HUES48 (cell line): ENCODE measurements around the gene CTNNA2.

Experiments
- H3K27ac ChIP-seq: one replicate; pipeline ENCODE4 v1.7.0; 2013; ENCODE audit warnings: low read depth, low read length, inconsistent platforms
- H3K27me3 ChIP-seq: 2 replicates; pipeline ENCODE4 v1.6.1; 2013; ENCODE audit warnings: mild to moderate bottlenecking, low read length; ENCODE audit not compliant: control insufficient read depth, insufficient read depth
- H3K36me3 ChIP-seq: 2 replicates; pipeline ENCODE4 v1.6.1; 2013; ENCODE audit warnings: low read length; ENCODE audit not compliant: control insufficient read depth, insufficient read depth
- H3K4me1 ChIP-seq: 2 replicates; pipeline ENCODE4 v1.6.1; 2013; ENCODE audit warnings: mild to moderate bottlenecking, low read length; ENCODE audit not compliant: control insufficient read depth, insufficient read depth
- H3K4me3 ChIP-seq: 2 replicates; pipeline ENCODE4 v1.5.1; 2013; ENCODE audit warnings: mild to moderate bottlenecking, low read depth, low read length
- H3K9ac ChIP-seq: 2 replicates; pipeline ENCODE4 v1.6.1; 2013; ENCODE audit warnings: mild to moderate bottlenecking, low read depth, low read length, moderate library complexity
- H3K9me3 ChIP-seq: 2 replicates; pipeline ENCODE4 v1.6.1; 2013; ENCODE audit warnings: low read length; ENCODE audit not compliant: control insufficient read depth, insufficient read depth

Gene CTNNA2

GRCh38 chr2:80689106-80689505, 1176.3 kb downstream of the CTNNA2 start:
- H3K4me1 ChIP-seq, result peaks cover 8% of the 10 kb centered on the region; the same call in 1 of the 2 replicates
- H3K36me3 ChIP-seq, result no peaks in the 10 kb centered on the region
- no peak overlapping the region for H3K27ac ChIP-seq
- H3K4me3 ChIP-seq, result no peak overlapping the region
- H3K27me3 ChIP-seq, result no peaks in the 10 kb centered on the region
- H3K9me3 ChIP-seq, result no peaks in the 10 kb centered on the region
- H3K9ac ChIP-seq, result no peak overlapping the region
